ENCODE data around the gene EGFLAM.

DNA sequence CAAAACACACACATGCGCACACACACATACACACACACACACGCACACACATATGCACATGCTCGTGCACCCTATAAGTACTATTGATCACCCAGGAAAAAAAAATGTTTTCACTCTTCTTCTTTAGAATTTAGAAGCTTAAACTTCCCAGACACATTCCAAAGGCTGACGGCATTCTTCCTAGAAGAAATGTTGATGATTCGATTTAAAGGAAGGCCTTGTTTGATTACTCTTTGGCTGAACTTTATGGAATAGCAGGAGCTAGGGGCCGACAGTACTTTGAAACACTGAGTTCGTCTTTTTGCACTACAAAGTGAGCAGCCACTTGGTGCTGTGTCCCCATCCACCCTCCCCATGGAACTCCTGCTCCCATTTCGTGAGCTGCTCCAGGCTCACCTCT lies 113.2 kb downstream of the EGFLAM start:
- no peak for TF ChIP-seq FOS (IDR thresholded peaks at IDR 0.05; ENCODE audit: low read depth, low read length)
- TF ChIP-seq RFX5 (IDR thresholded peaks at IDR 0.05; ENCODE audit: low read depth, low read length): no peak
- TF ChIP-seq, protein P1, sequence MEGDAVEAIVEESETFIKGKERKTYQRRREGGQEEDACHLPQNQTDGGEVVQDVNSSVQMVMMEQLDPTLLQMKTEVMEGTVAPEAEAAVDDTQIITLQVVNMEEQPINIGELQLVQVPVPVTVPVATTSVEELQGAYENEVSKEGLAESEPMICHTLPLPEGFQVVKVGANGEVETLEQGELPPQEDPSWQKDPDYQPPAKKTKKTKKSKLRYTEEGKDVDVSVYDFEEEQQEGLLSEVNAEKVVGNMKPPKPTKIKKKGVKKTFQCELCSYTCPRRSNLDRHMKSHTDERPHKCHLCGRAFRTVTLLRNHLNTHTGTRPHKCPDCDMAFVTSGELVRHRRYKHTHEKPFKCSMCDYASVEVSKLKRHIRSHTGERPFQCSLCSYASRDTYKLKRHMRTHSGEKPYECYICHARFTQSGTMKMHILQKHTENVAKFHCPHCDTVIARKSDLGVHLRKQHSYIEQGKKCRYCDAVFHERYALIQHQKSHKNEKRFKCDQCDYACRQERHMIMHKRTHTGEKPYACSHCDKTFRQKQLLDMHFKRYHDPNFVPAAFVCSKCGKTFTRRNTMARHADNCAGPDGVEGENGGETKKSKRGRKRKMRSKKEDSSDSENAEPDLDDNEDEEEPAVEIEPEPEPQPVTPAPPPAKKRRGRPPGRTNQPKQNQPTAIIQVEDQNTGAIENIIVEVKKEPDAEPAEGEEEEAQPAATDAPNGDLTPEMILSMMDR (conservative IDR thresholded peaks at IDR 0.05; ENCODE audit: low read depth, low read length): no peak
- no peak for TF ChIP-seq MAFK (IDR thresholded peaks at IDR 0.05; ENCODE audit: low read depth, low read length)
- no peak for TF ChIP-seq POLR2A (IDR thresholded peaks at IDR 0.05; ENCODE audit: low read depth, low read length)
- TF ChIP-seq MAZ (IDR thresholded peaks at IDR 0.05; ENCODE audit: borderline replicate concordance, low read depth, low read length): no peak
- TF ChIP-seq, protein P2, sequence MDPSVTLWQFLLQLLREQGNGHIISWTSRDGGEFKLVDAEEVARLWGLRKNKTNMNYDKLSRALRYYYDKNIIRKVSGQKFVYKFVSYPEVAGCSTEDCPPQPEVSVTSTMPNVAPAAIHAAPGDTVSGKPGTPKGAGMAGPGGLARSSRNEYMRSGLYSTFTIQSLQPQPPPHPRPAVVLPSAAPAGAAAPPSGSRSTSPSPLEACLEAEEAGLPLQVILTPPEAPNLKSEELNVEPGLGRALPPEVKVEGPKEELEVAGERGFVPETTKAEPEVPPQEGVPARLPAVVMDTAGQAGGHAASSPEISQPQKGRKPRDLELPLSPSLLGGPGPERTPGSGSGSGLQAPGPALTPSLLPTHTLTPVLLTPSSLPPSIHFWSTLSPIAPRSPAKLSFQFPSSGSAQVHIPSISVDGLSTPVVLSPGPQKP (IDR thresholded peaks at IDR 0.05; ENCODE audit: borderline replicate concordance, low read depth, low read length): no peak
- TF ChIP-seq CEBPB (IDR thresholded peaks at IDR 0.05; ENCODE audit: low read depth, low read length): no peak
- no peak for TF ChIP-seq MXI1 (IDR thresholded peaks at IDR 0.05; ENCODE audit: borderline replicate concordance, low read depth, low read length)
- TF ChIP-seq, protein P3, sequence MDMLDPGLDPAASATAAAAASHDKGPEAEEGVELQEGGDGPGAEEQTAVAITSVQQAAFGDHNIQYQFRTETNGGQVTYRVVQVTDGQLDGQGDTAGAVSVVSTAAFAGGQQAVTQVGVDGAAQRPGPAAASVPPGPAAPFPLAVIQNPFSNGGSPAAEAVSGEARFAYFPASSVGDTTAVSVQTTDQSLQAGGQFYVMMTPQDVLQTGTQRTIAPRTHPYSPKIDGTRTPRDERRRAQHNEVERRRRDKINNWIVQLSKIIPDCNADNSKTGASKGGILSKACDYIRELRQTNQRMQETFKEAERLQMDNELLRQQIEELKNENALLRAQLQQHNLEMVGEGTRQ (IDR thresholded peaks at IDR 0.05; ENCODE audit: low read depth, low read length): no peak
- no peak for TF ChIP-seq RCOR1 (IDR thresholded peaks at IDR 0.05; ENCODE audit: insufficient replicate concordance, low read length)
- TF ChIP-seq BHLHE40 (IDR thresholded peaks at IDR 0.05; ENCODE audit: low read depth, low read length): no peak
- TF ChIP-seq NFE2L2 (IDR thresholded peaks at IDR 0.05; ENCODE audit: low read depth, low read length): no peak

Measured in IMR-90 (cell line).